Testis (tissue), 3 donors: ENCODE measurements around the gene TRPM3. TPM values are rescaled to one million over a fixed set of nuclear protein-coding genes. Genes with fewer than 3 reads are reported as not detected.

Source experiments
- DNase-seq: peaks from one replicate; pipeline ENCODE4 v3.0.0-alpha.2; 2019
- H3K27ac ChIP-seq, 2 donors: fragments of 200-600 bp; sonication (generic); one replicate each; pipeline ENCODE4 v1.5.1; 2019
- H3K27me3 ChIP-seq: fragments of 200-600 bp; sonication (generic); one replicate; pipeline ENCODE4 v1.5.1; 2019
- H3K36me3 ChIP-seq: fragments of 200-600 bp; sonication (generic); one replicate; pipeline ENCODE4 v1.5.1; 2017; ENCODE audit warnings: low read depth; ENCODE audit errors: missing control alignments
- H3K4me1 ChIP-seq: fragments of 200-600 bp; sonication (generic); one replicate; pipeline ENCODE4 v1.5.1; 2019
- H3K4me3 ChIP-seq, 2 donors: fragments of 200-600 bp; sonication (generic); one replicate each; pipeline ENCODE4 v1.5.1; 2017 to 2019
- H3K9me3 ChIP-seq: fragments of 200-600 bp; sonication (generic); one replicate; pipeline ENCODE4 v1.5.1; 2017
- POLR2A ChIP-seq: fragments of 450-650 bp; IDR thresholded peaks from one replicate; pipeline ENCODE4 v1.6.1; 2017; ENCODE audit warnings: antibody characterized with exemption, mild to moderate bottlenecking, moderate library complexity
- WGBS, 2 donors: methylation state at CpG; one replicate each; pipeline ENCODE4 v1.1.5; 2018; 5-methylcytosine and 5-hydroxymethylcytosine counted together
- intact Hi-C: fragments of 100-400 bp; cut with DNase I; formaldehyde crosslinking; loops from one replicate; pipeline ENCODE4 v1.15.1; 2023; ENCODE audit warnings: low total_unique reads
- microRNA counts, 2 donors: library from miRNA; unstranded; fragments of <30 nt; microRNA quantifications; one replicate each; lab custom pipeline; 2016
- microRNA-seq, 2 donors: library from miRNA; unstranded; fragments of <30 nt; microRNA quantifications; one replicate each; pipeline ENCODE4, GENCODE V29; 2016; ENCODE audit warnings: borderline number of aligned reads in 2 of 2, borderline replicate concordance in 1 of 2
- polyA plus RNA-seq: library from polyadenylated mRNA; stranded (reverse); fragments of 350-450 nt; fragmentation: Illumina TruSeq; extraction: RNeasy Lipid Tissue Mini Kit (QIAGEN cat#74804); gene quantifications from one replicate; pipeline ENCODE4 v1.2.3, GENCODE V29; 2014; ENCODE audit warnings: low read depth, low replicate concordance; ENCODE audit not compliant: insufficient read depth
- small RNA-seq, 2 donors: library from RNA; depleted of rRNA; stranded (forward); fragments of <200 nt; gene quantifications; one replicate each; pipeline ENCODE3, GENCODE V24; 2016
- total RNA-seq, 2 donors: library from RNA; depleted of rRNA; stranded (reverse); fragments of >200 nt; gene quantifications; one replicate each; pipeline ENCODE4 v1.2.3, GENCODE V29; 2016
- TF ChIP-seq, protein P1 (sequence below), 3 experiments: fragments of 450-650 bp in 2 of 3; fragments of 200-600 bp in 1 of 3; sonication (generic) in 1 of 3; IDR thresholded peaks; one replicate each; pipeline ENCODE4 v1.5.1; 2016 to 2019; ENCODE audit warnings: antibody characterized with exemption in 3 of 3, mild to moderate bottlenecking in 2 of 3, moderate library complexity in 1 of 3

TRPM3 gene
- total and polyA plus RNA-seq, 3 donors from 2014 or later = 4.1 to 54.3 (median 43.9) TPM

DNA sequence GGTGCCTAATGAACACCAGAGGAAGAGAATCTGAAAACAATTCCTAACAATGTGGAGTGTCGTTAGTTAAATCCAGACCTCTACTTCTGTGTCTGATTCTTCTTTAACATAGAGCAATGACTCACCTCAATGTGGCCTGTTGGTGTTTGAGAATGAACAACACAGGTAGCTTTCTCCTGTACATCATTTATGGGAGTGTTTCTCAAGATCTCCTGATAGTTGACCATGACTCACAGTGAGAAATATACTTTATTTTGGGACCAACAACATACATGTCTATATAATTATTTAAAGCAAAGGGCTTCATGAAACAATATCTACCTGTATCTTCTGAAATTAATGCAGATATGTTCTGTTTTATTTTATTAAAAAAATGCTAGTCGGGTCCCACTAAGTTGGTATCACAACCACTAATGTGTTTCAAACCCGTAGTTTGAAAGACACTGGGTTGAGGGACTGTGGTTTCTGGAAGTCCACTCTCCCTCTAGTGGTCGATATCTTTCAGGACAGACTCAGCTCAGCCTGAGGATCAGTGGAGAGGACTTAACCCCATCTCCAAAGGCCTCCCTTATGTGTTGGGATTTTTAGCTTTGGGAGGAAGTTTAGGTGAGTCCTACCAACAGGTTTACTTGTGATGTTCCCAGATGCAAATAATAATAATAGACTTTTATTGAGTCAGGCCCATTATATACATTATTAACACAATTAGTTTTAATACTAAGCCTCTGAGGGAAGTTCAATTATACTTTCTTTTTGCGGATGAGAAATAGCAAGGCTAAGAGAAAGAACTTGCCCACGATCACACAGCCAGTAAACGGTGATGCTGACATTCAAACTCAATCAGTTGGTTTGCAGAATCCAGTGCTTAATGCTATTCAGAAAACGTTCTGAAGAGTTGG lies 636.9 kb downstream of the TRPM3 start:
- peak; percentile 58 for DNase-seq

GRCh38 chr9:70481471-70481870 lies 640.0 kb downstream of the TRPM3 start:
- Histone ChIP-seq H3K9me3 (no peaks in the 10 kb centered on the region), H3K4me3 (no peak overlapping the region), H3K27ac (peak overlapping the region; percentile 80 to 97), H3K27me3 (no peaks in the 10 kb centered on the region), H3K4me1 (peaks cover 46% of the 10 kb centered on the region), H3K36me3 (no peaks in the 10 kb centered on the region)
- intact Hi-C loops = loop anchor here (5.0 kb wide), 2 partner anchors 64 to 121 kb away; no protein-coding TSS in a partner anchor
- no peak for DNase-seq
- 65 to 88% methylated on average over 1 of the region's 1 CpG for WGBS, 2 donors
- TF ChIP-seq, protein P1, sequence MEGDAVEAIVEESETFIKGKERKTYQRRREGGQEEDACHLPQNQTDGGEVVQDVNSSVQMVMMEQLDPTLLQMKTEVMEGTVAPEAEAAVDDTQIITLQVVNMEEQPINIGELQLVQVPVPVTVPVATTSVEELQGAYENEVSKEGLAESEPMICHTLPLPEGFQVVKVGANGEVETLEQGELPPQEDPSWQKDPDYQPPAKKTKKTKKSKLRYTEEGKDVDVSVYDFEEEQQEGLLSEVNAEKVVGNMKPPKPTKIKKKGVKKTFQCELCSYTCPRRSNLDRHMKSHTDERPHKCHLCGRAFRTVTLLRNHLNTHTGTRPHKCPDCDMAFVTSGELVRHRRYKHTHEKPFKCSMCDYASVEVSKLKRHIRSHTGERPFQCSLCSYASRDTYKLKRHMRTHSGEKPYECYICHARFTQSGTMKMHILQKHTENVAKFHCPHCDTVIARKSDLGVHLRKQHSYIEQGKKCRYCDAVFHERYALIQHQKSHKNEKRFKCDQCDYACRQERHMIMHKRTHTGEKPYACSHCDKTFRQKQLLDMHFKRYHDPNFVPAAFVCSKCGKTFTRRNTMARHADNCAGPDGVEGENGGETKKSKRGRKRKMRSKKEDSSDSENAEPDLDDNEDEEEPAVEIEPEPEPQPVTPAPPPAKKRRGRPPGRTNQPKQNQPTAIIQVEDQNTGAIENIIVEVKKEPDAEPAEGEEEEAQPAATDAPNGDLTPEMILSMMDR (IDR thresholded peaks at IDR 0.05) = no peak
- TF ChIP-seq POLR2A = no peak

More for the DNA sequence above, 636.9 kb downstream of the TRPM3 start:
- Histone ChIP-seq H3K27me3 (no peaks in the 10 kb centered on the region), H3K27ac (peak overlapping the region in 1 of 2 donors; percentile 71), H3K36me3 (no peaks in the 10 kb centered on the region), H3K4me3 (no peak overlapping the region), H3K4me1 (peaks cover 46% of the 10 kb centered on the region), H3K9me3 (no peaks in the 10 kb centered on the region)
- intact Hi-C loops = loop anchor here (5.0 kb wide), 3 partner anchors 67 to 118 kb away; no protein-coding TSS in a partner anchor
- WGBS, 2 donors = 52 to 60% methylated on average over 8 of the region's 8 CpGs
- TF ChIP-seq, protein P1 (IDR thresholded peaks at IDR 0.05) = peak; percentile 67 to 88 (median 83)
- TF ChIP-seq POLR2A = no peak

DNA sequence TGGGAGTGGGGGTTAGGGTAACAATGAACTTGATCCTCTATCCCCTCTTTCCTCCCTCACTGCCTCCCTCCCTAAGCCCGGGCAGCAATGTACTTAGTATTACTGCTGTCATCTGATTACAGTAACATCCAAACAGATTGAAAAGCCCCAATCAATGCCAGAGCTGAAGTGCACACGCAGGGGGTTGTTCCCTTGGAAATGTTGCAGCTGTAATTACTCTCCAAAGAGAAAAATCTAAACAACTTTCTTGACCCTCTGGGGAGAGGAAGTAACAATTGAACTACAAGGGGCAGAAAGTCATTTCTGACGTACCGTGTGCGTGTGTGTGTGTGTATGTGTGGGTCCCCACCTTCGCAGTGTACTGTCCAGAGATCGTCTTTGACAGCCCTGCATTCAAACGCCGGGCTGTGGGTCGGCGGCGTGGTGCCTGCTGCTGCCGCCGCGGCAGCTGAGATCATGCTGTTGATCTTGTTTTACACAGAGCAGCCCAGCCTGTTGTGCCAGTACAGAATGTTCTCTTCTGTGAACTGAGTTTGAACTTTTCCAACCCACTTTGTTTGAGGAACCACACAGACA lies 640.9 kb downstream of the TRPM3 start:
- TF ChIP-seq, protein P1 (IDR thresholded peaks at IDR 0.05) = no peak
- TF ChIP-seq POLR2A = no peak
- Histone ChIP-seq H3K4me3 (no peak overlapping the region), H3K36me3 (no peaks in the 10 kb centered on the region), H3K27me3 (no peaks in the 10 kb centered on the region), H3K9me3 (no peaks in the 10 kb centered on the region), H3K4me1 (peaks cover 44% of the 10 kb centered on the region), H3K27ac (peak overlapping the region; percentile 80 to 97)
- 5% methylated on average over 15 of the region's 15 CpGs for WGBS, 2 donors
- intact Hi-C loops = loop anchor here (5.0 kb wide), 2 partner anchors 63 to 122 kb away; no protein-coding TSS in a partner anchor
- peak; percentile 87 for DNase-seq

GRCh38 chr9:70479880-70480291 lies 641.5 kb downstream of the TRPM3 start:
- intact Hi-C loops = loop anchor here (5.0 kb wide), 2 partner anchors 63 to 122 kb away; no protein-coding TSS in a partner anchor
- DNase-seq = no peak

More at GRCh38 chr9:70479880-70480291, 641.5 kb downstream of the TRPM3 start:
- Histone ChIP-seq H3K9me3 (no peaks in the 10 kb centered on the region), H3K4me3 (no peak overlapping the region), H3K27me3 (no peaks in the 10 kb centered on the region), H3K27ac (peak overlapping the region; percentile 80 to 97), H3K36me3 (no peaks in the 10 kb centered on the region), H3K4me1 (peaks cover 44% of the 10 kb centered on the region)
- 81 to 85% methylated on average over 5 of the region's 5 CpGs for WGBS, 2 donors
- TF ChIP-seq POLR2A = no peak
- TF ChIP-seq, protein P1 (IDR thresholded peaks at IDR 0.05) = no peak

MicroRNAs encoded within 50 kb of the gene (microRNA counts, 767-probe panel; counts per million panel counts)
- 10,297 to 10,968 counts per million in 2 donors for microRNA hsa-miR-204-5p (lab: Ali Mortazavi, UCI)

Small RNA genes lying within 50 kb of the gene (microRNA-seq; reads per million reads assigned to microRNA genes)
- gene MIR204 = 3,543 to 3,794 reads per million in 2 donors

Small RNA genes lying within 50 kb of the gene (small RNA-seq; reads per million reads assigned to genes)
- gene MIR204 (587 to 719 reads per million in 2 donors), gene RN7SL726P (0 to 0.09 reads per million in 2 donors)
